ENCODE data around the gene SLC9A7. TPM values are rescaled to one million over a fixed set of nuclear protein-coding genes. Genes with fewer than 3 reads are reported as not detected.

SLC9A7 gene
- total RNA-seq, 4 donors from 2014 or later, result 2.8 to 10.7 (median 3.3) TPM

- DNase-seq (ENCODE audit: extremely low spot score), result no peak
- TF ChIP-seq POLR2A (IDR thresholded peaks at IDR 0.05; ENCODE audit: low read depth) (no peak), POLR2AphosphoS5 (IDR thresholded peaks at IDR 0.05) (no peak), CTCF (IDR thresholded peaks at IDR 0.05) (no peak), EP300 (IDR thresholded peaks at IDR 0.05) (no peak)
- no peaks in the 10 kb centered on the region for H3K27me3 ChIP-seq
- H3K9me3 ChIP-seq, result no peaks in the 10 kb centered on the region
- no peaks in the 10 kb centered on the region for H3K36me3 ChIP-seq
- H3K27ac ChIP-seq (replicated peaks in 1 of 4), result no peak overlapping the region
- H3K4me3 ChIP-seq, result no peak overlapping the region
- no peaks in the 10 kb centered on the region for H3K4me1 ChIP-seq
- WGBS, result 81% methylated on average over 13 of the region's 13 CpGs
- intact Hi-C loops (cut with DNase I), result no loop called here
Observed at GRCh38 chrX:46611658-46612362, 147.1 kb downstream of the SLC9A7 start.

- H3K27ac ChIP-seq (replicated peaks in 1 of 4), result no peak overlapping the region
- H3K27me3 ChIP-seq, result no peaks in the 10 kb centered on the region
- no peak overlapping the region for H3K4me3 ChIP-seq
- intact Hi-C loops (cut with DNase I), result no loop called here
- TF ChIP-seq EP300 (IDR thresholded peaks at IDR 0.05) (no peak), CTCF (IDR thresholded peaks at IDR 0.05) (no peak), POLR2A (IDR thresholded peaks at IDR 0.05; ENCODE audit: low read depth) (no peak), POLR2AphosphoS5 (IDR thresholded peaks at IDR 0.05) (no peak)
- H3K36me3 ChIP-seq, result no peaks in the 10 kb centered on the region
- DNase-seq (ENCODE audit: extremely low spot score), result no peak
- 78% methylated on average over 5 of the region's 5 CpGs for WGBS
- no peaks in the 10 kb centered on the region for H3K9me3 ChIP-seq
- H3K4me1 ChIP-seq, result no peaks in the 10 kb centered on the region
Observed at GRCh38 chrX:46610070-46610658, 148.8 kb downstream of the SLC9A7 start.

- Histone ChIP-seq H3K4me1 (peaks cover 0 to 3% (median 0%) of the 10 kb centered on the region in 4 donors), H3K27me3 (no peaks in the 10 kb centered on the region), H3K27ac (replicated peaks in 1 of 4) (no peak overlapping the region), H3K4me3 (no peak overlapping the region), H3K9me3 (no peaks in the 10 kb centered on the region), H3K36me3 (no peaks in the 10 kb centered on the region)
- no peak for TF ChIP-seq CTCF (IDR thresholded peaks at IDR 0.05)
- TF ChIP-seq EP300 (IDR thresholded peaks at IDR 0.05), result no peak
- TF ChIP-seq POLR2A (IDR thresholded peaks at IDR 0.05; ENCODE audit: low read depth), result no peak
- TF ChIP-seq POLR2AphosphoS5 (IDR thresholded peaks at IDR 0.05), result no peak
- 70% methylated on average over 11 of the region's 11 CpGs for WGBS
- intact Hi-C loops (cut with DNase I), result no loop called here
- DNase-seq (ENCODE audit: extremely low spot score), result no peak
Observed at GRCh38 chrX:46607916-46608315, 151.0 kb downstream of the SLC9A7 start.

- H3K27ac ChIP-seq (replicated peaks in 1 of 4), result no peak overlapping the region
- TF ChIP-seq CTCF (IDR thresholded peaks at IDR 0.05) (no peak), POLR2A (IDR thresholded peaks at IDR 0.05; ENCODE audit: low read depth) (no peak), POLR2AphosphoS5 (IDR thresholded peaks at IDR 0.05) (no peak), EP300 (IDR thresholded peaks at IDR 0.05) (no peak)
- 80% methylated on average over 6 of the region's 6 CpGs for WGBS
Observed at GRCh38 chrX:46602468-46603102, 156.3 kb downstream of the SLC9A7 start.

More at GRCh38 chrX:46602468-46603102, 156.3 kb downstream of the SLC9A7 start:
- no peaks in the 10 kb centered on the region for H3K36me3 ChIP-seq
- no peaks in the 10 kb centered on the region for H3K9me3 ChIP-seq
- H3K4me1 ChIP-seq, result peaks cover 0 to 25% (median 0%) of the 10 kb centered on the region in 4 donors
- no peak overlapping the region for H3K4me3 ChIP-seq
- intact Hi-C loops (cut with DNase I), result no loop called here
- DNase-seq (ENCODE audit: extremely low spot score), result no peak
- no peaks in the 10 kb centered on the region for H3K27me3 ChIP-seq
